ENCODE measurements around the gene CNIH2.

CNIH2 gene

GRCh38 chr11:66290330-66290621, 12.3 kb downstream of the CNIH2 start:
- ChIA-PET CTCF (interaction anchor here (1.3 to 1.9 kb wide), 4 partner anchors 7 to 223 kb away, joined by 3 to 12 read pairs (median 6); no protein-coding TSS in a partner anchor), POLR2A (interaction anchor here (1.2 kb wide), 1 partner anchor 22 kb away, joined by 4 read pairs; no protein-coding TSS in a partner anchor)
- TF ChIP-seq CTCF (IDR thresholded peaks at IDR 0.05; ENCODE audit: control extremely low read depth, extremely low read depth, low read depth, missing control alignments) = no peak
- no peak for DNase-seq (ENCODE audit: extremely low spot score)

DNA sequence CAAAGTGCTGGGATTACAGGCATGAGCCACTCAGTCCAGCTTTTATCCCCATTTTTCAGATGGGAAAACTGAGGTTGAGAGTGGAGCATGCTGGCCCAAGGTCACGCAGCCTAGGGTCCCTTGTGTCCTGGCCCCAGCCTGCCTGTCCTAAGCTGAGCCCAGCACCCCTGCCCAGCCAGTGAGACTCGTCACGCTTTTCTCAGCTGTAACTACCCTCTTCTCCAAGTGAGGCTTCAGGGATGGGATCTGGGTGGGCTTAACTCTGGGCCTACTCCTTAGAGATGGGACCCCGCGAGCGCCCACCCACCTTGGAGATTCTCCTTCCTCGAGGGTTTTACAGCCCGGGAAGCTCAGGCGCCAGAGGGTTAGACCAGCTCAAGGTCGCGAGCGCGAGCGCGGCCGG, 13.3 kb downstream of the CNIH2 start:
- ChIA-PET CTCF (interaction anchor here (0.6 to 1.9 kb wide), 6 partner anchors 8 to 98 kb away, joined by 3 to 12 read pairs (median 3); no protein-coding TSS in a partner anchor), POLR2A (interaction anchor here (1.2 kb wide), 1 partner anchor 21 kb away, joined by 4 read pairs; no protein-coding TSS in a partner anchor)
- DNase-seq (ENCODE audit: extremely low spot score) = no peak
- no peak for TF ChIP-seq CTCF (IDR thresholded peaks at IDR 0.05; ENCODE audit: control extremely low read depth, extremely low read depth, low read depth, missing control alignments)

DNA sequence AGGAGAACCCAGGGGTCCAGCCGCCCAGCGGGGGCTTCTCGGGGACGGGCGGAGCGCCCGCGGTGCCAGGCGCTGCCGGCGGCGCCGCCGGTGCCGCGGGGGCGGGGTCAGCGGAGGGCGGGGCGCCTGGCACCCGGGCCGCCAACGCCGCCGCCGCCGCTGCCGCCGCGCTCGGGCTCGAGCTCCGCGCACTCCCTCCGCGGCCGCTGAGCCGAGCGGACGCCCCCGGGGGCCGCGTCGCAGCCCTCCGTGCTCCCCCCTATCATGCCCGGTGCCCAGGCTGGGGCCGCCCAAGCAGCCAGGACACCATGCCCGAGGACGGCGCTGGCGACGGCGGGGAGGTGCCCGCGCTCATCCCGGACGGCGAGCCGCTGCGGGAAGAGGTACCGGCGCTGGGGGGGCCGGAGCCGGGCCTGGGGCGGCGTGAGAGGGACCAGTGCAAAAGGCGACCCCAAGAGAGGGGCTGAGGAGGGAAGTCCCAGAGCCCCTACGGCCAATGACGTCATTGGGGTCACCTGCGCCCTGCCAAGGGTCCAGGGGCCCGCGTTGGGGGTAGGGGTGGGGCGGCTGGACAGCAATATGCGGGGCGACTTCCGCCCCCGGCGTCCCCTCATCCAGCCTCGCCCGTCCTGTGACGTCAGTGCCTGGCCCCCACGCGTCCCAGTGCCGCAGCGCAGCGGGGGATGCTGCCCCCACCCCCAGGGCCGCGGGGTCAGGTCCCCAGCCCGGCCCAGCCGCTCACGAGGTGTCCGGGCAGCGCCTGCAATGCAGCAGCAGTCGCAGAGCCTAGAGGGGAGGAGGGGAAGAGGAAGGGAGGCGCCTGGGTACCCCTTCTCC, 13.9 kb downstream of the CNIH2 start, which contains the start of gene TMEM151A:
TMEM151A (plus strand) TSS at position 189 of the 837 bp plus-strand sequence; CDS start at position 309, 120 bp downstream.
- POLR2A ChIA-PET = interaction anchor here (1.2 kb wide), 1 partner anchor 21 kb away, joined by 4 read pairs; no protein-coding TSS in a partner anchor
- TF ChIP-seq CTCF (IDR thresholded peaks at IDR 0.05; ENCODE audit: control extremely low read depth, extremely low read depth, low read depth, missing control alignments) = no peak
- CTCF ChIA-PET = interaction anchor here (0.6 to 1.9 kb wide), 6 partner anchors 9 to 98 kb away, joined by 3 to 12 read pairs (median 3); no protein-coding TSS in a partner anchor
- DNase-seq (ENCODE audit: extremely low spot score) = no peak

GRCh38 chr11:66292543-66293332, 14.8 kb downstream of the CNIH2 start:
- ChIA-PET CTCF (no interaction called here), POLR2A (no interaction called here)
- no peak for DNase-seq (ENCODE audit: extremely low spot score)
- TF ChIP-seq CTCF (IDR thresholded peaks at IDR 0.05; ENCODE audit: control extremely low read depth, extremely low read depth, low read depth, missing control alignments) = no peak

DNA sequence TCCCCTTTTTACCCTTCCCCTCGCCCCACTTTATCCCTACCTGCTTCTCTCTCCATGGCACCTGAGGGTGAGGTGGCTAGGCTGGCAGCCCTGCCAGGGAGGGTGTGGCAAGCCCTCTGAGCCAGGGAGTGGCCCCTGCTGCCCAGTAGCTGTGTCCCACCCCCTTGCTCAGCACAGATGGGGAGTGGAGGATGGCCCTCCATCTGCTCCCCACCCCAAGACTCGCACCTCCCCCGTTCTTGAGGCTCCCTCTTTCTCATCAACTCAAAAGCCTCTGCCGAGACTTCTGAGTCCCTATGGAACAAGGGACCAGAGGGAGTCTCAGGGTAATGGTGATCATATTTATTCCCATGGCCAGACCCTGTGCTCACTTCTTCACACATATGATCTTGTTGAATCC, 15.4 kb downstream of the CNIH2 start:
- ChIA-PET CTCF (no interaction called here), POLR2A (no interaction called here)
- TF ChIP-seq CTCF (IDR thresholded peaks at IDR 0.05; ENCODE audit: control extremely low read depth, extremely low read depth, low read depth, missing control alignments) = no peak
- DNase-seq (ENCODE audit: extremely low spot score) = no peak

All from GM10248 (cell line).